Measurements from ENCODE around the gene ATXN7. TPM values are rescaled to one million over a fixed set of nuclear protein-coding genes. Genes with fewer than 3 reads are reported as not detected.

The ATXN7 gene
- total and polyA plus RNA-seq, 2 donors (not counting 1 experiment from before 2014, with no cell fraction given) = 6.3 to 11.1 TPM

DNA sequence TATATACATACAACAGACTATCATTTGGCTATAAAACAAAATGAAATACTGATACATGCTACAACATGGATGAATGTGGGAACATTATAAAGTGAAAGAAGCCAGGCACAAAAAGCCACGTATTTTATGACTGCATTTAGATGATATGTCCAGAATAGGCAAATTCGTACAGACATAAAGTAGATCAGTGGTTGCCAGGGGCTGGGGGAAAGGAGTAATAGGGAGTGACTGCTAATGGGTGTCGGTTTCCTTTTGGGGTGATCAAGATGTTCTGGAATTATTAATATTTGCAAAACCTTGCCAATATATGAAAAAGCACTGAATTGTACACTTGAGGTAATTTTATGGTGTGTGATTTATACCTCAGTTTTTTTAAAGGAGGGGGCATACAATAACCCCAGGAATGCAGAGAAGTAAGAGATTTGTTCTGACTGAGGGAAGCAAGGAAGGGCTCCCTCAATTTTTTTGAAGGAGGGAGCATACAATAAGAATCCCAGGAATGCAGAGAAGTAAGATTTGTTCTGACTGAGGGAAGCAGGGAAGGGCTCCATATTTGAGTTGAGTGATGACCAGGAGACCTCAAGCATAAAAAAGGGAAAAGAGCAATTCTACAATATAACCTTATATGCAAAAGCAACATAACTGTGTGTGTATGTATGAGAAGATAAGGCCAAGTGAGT lies 153.4 kb downstream of the ATXN7 start:
- Histone ChIP-seq H4K20me1 (ENCODE audit: control insufficient read depth, extremely low read depth, insufficient read depth, low read length) (no peaks in the 10 kb centered on the region), H3K4me3 (replicated peaks in 1 of 4; ENCODE audit: control extremely low read depth in 1 of 4, insufficient read depth in 1 of 4, low read depth in 3 of 4, low read length in 4 of 4) (no peak overlapping the region), H3K4me2 (ENCODE audit: extremely low read depth, insufficient read depth, low read length) (no peak overlapping the region), H3K4me1 (ENCODE audit: control insufficient read depth, extremely low read depth, insufficient read depth, low read length) (no peaks in the 10 kb centered on the region), H3K79me2 (ENCODE audit: control insufficient read depth, insufficient read depth, low read length) (peaks cover 14% of the 10 kb centered on the region), H3K9me3 (ENCODE audit: control insufficient read depth, insufficient read depth, low read depth, low read length) (no peaks in the 10 kb centered on the region), H3K36me3 (ENCODE audit: control insufficient read depth, insufficient read depth, low read length) (peaks cover 13% of the 10 kb centered on the region), H3K9ac (ENCODE audit: insufficient read depth, low read length) (no peak overlapping the region), H3K27ac (ENCODE audit: insufficient read depth, low read length) (no peak overlapping the region), H2AFZ (ENCODE audit: low read length) (no peak overlapping the region), H3K27me3 (ENCODE audit: control insufficient read depth, insufficient read depth, low read length) (no peaks in the 10 kb centered on the region)
- DNase-seq (ENCODE audit: low read depth in 2 of 2) = peak in 1 of 2 donors; percentile 42
- TF ChIP-seq, protein P1, sequence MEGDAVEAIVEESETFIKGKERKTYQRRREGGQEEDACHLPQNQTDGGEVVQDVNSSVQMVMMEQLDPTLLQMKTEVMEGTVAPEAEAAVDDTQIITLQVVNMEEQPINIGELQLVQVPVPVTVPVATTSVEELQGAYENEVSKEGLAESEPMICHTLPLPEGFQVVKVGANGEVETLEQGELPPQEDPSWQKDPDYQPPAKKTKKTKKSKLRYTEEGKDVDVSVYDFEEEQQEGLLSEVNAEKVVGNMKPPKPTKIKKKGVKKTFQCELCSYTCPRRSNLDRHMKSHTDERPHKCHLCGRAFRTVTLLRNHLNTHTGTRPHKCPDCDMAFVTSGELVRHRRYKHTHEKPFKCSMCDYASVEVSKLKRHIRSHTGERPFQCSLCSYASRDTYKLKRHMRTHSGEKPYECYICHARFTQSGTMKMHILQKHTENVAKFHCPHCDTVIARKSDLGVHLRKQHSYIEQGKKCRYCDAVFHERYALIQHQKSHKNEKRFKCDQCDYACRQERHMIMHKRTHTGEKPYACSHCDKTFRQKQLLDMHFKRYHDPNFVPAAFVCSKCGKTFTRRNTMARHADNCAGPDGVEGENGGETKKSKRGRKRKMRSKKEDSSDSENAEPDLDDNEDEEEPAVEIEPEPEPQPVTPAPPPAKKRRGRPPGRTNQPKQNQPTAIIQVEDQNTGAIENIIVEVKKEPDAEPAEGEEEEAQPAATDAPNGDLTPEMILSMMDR (conservative IDR thresholded peaks at IDR 0.05 in 1 of 2, IDR thresholded peaks at IDR 0.05 in 1 of 2; ENCODE audit: low read depth in 1 of 2, low read length in 2 of 2) = no peak
- no peak for TF ChIP-seq EZH2 (IDR thresholded peaks at IDR 0.05; ENCODE audit: low read length, missing control alignments)

DNA sequence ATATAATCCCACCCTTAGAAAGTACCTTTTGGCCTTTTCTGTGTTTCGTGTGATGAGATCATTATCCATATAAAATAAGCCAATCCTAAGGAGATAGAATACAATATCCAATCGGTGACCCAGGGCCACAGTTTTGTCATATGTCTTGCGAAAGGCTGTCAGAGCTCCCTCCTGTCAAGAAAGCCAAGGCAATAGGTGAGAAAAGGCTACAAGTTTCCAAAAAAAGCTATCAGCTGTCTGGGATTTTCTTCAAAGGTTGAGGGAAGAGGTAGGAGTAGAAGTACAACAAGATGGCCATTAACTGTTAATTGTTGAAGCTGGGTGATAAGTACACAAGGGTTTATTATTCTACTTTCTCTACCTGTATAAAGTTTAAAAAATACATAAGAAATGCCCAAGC lies 155.6 kb downstream of the ATXN7 start:
- no peak for DNase-seq (ENCODE audit: low read depth in 2 of 2)
- Histone ChIP-seq H3K27me3 (ENCODE audit: control insufficient read depth, insufficient read depth, low read length) (no peaks in the 10 kb centered on the region), H3K79me2 (ENCODE audit: control insufficient read depth, insufficient read depth, low read length) (peaks cover 27% of the 10 kb centered on the region), H3K4me2 (ENCODE audit: extremely low read depth, insufficient read depth, low read length) (no peak overlapping the region), H3K9ac (ENCODE audit: insufficient read depth, low read length) (no peak overlapping the region), H4K20me1 (ENCODE audit: control insufficient read depth, extremely low read depth, insufficient read depth, low read length) (no peaks in the 10 kb centered on the region), H3K36me3 (ENCODE audit: control insufficient read depth, insufficient read depth, low read length) (peaks cover 5% of the 10 kb centered on the region), H3K9me3 (ENCODE audit: control insufficient read depth, insufficient read depth, low read depth, low read length) (no peaks in the 10 kb centered on the region), H3K27ac (ENCODE audit: insufficient read depth, low read length) (no peak overlapping the region), H2AFZ (ENCODE audit: low read length) (no peak overlapping the region), H3K4me3 (replicated peaks in 1 of 4; ENCODE audit: control extremely low read depth in 1 of 4, insufficient read depth in 1 of 4, low read depth in 3 of 4, low read length in 4 of 4) (no peak overlapping the region), H3K4me1 (ENCODE audit: control insufficient read depth, extremely low read depth, insufficient read depth, low read length) (no peaks in the 10 kb centered on the region)
- TF ChIP-seq, protein P1 (conservative IDR thresholded peaks at IDR 0.05 in 1 of 2, IDR thresholded peaks at IDR 0.05 in 1 of 2; ENCODE audit: low read depth in 1 of 2, low read length in 2 of 2) = no peak
- no peak for TF ChIP-seq EZH2 (IDR thresholded peaks at IDR 0.05; ENCODE audit: low read length, missing control alignments)

DNA sequence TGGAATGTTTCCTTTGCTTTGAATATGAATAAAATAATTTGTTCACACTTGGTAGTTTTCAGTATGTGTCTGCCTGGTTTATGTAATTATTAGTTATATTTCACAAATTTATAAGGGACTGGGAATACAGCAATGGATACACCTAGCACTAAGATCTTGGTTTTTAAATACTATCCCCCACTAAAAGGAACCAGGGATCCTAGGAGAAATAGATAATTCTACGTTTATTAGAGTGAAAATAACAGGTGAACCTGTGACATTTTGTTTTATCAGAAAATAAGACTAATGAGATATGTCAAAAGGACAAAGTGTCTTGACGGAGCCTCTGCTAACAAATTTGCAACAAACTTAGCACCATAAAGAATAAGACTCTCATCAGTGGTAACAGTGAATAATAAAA lies 156.2 kb downstream of the ATXN7 start:
- no peak for DNase-seq (ENCODE audit: low read depth in 2 of 2)
- Histone ChIP-seq H3K9me3 (ENCODE audit: control insufficient read depth, insufficient read depth, low read depth, low read length) (no peaks in the 10 kb centered on the region), H3K4me2 (ENCODE audit: extremely low read depth, insufficient read depth, low read length) (no peak overlapping the region), H3K27me3 (ENCODE audit: control insufficient read depth, insufficient read depth, low read length) (no peaks in the 10 kb centered on the region), H2AFZ (ENCODE audit: low read length) (no peak overlapping the region), H3K36me3 (ENCODE audit: control insufficient read depth, insufficient read depth, low read length) (peaks cover 5% of the 10 kb centered on the region), H3K79me2 (ENCODE audit: control insufficient read depth, insufficient read depth, low read length) (peaks cover 24% of the 10 kb centered on the region), H3K9ac (ENCODE audit: insufficient read depth, low read length) (no peak overlapping the region), H3K27ac (ENCODE audit: insufficient read depth, low read length) (no peak overlapping the region), H3K4me3 (replicated peaks in 1 of 4; ENCODE audit: control extremely low read depth in 1 of 4, insufficient read depth in 1 of 4, low read depth in 3 of 4, low read length in 4 of 4) (no peak overlapping the region), H3K4me1 (ENCODE audit: control insufficient read depth, extremely low read depth, insufficient read depth, low read length) (no peaks in the 10 kb centered on the region), H4K20me1 (ENCODE audit: control insufficient read depth, extremely low read depth, insufficient read depth, low read length) (no peaks in the 10 kb centered on the region)
- TF ChIP-seq EZH2 (IDR thresholded peaks at IDR 0.05; ENCODE audit: low read length, missing control alignments) = no peak
- TF ChIP-seq, protein P1 (conservative IDR thresholded peaks at IDR 0.05 in 1 of 2, IDR thresholded peaks at IDR 0.05 in 1 of 2; ENCODE audit: low read depth in 1 of 2, low read length in 2 of 2) = no peak

Data from fibroblast of lung (primary cell).